OCI-LY1 (cell line): ENCODE results near the gene LIPM.

Source experiments
- H2AFZ ChIP-seq: fragments of 200-600 bp; sonication (generic), shearing (Covaris generic); 2 replicates; pipeline ENCODE4 v1.6.0; 2014; ENCODE audit warnings: antibody characterized with exemption, mild to moderate bottlenecking, low read length
- H3F3A ChIP-seq: fragments of 200-600 bp; sonication (generic), shearing (Covaris generic); 2 replicates; pipeline ENCODE4 v1.6.0; 2014; ENCODE audit warnings: mild to moderate bottlenecking, antibody characterized with exemption, low read length, moderate library complexity; ENCODE audit not compliant: insufficient read depth
- H3K27ac ChIP-seq: fragments of 200-600 bp; sonication (generic); 2 replicates; pipeline ENCODE4 v1.5.1; 2014; ENCODE audit warnings: low read length, mixed run types, mild to moderate bottlenecking, low read depth; ENCODE audit not compliant: poor library complexity, severe bottlenecking
- H3K27me3 ChIP-seq: fragments of 200-600 bp; sonication (generic); 2 replicates; pipeline ENCODE4 v1.6.0; 2014; ENCODE audit warnings: antibody characterized with exemption, mild to moderate bottlenecking, low read length, moderate library complexity; ENCODE audit not compliant: insufficient read depth
- H3K36me3 ChIP-seq: fragments of 200-600 bp; sonication (generic); 2 replicates; pipeline ENCODE4 v1.6.1; 2014; ENCODE audit warnings: mild to moderate bottlenecking, antibody characterized with exemption, low read length, moderate library complexity, mixed read lengths; ENCODE audit not compliant: insufficient read depth
- H3K4me1 ChIP-seq: fragments of 200-600 bp; sonication (generic); 2 replicates; pipeline ENCODE4 v1.5.1; 2014; ENCODE audit warnings: mild to moderate bottlenecking, low read length, moderate library complexity; ENCODE audit not compliant: insufficient read depth, severe bottlenecking
- H3K4me2 ChIP-seq: fragments of 200-600 bp; sonication (generic), shearing (Covaris generic); 2 replicates; pipeline ENCODE4 v1.6.1; 2014; ENCODE audit warnings: low read length
- H3K4me3 ChIP-seq: fragments of 200-600 bp; sonication (generic); 2 replicates; pipeline ENCODE4 v1.5.1; 2014; ENCODE audit warnings: low read length, low read depth, mild to moderate bottlenecking, mixed read lengths; ENCODE audit not compliant: poor library complexity, severe bottlenecking
- H3K79me2 ChIP-seq: fragments of 200-600 bp; shearing (Covaris generic); 2 replicates; pipeline ENCODE4 v1.6.1; 2016; ENCODE audit warnings: mixed run types, low read length, mixed read lengths; ENCODE audit not compliant: insufficient read depth
- H3K9ac ChIP-seq: fragments of 200-600 bp; sonication (generic), shearing (Covaris generic); 2 replicates; pipeline ENCODE4 v1.6.1; 2014; ENCODE audit warnings: mild to moderate bottlenecking, low read length, mixed read lengths
- H3K9me2 ChIP-seq: fragments of 200-600 bp; sonication (generic), shearing (Covaris generic); 2 replicates; pipeline ENCODE4 v1.6.1; 2014; ENCODE audit warnings: low read depth, mild to moderate bottlenecking, low read length, mixed read lengths
- H3K9me3 ChIP-seq: fragments of 200-600 bp; shearing (Covaris generic); 2 replicates; pipeline ENCODE4 v1.6.1; 2014; ENCODE audit warnings: low read length, mixed read lengths
- H4K20me1 ChIP-seq: fragments of 200-600 bp; sonication (generic), shearing (Covaris generic); 2 replicates; pipeline ENCODE4 v1.6.0; 2016; ENCODE audit warnings: mild to moderate bottlenecking, low read length; ENCODE audit not compliant: insufficient read depth
- EZH2 ChIP-seq: fragments of 200-600 bp; sonication (generic), shearing (Covaris generic); IDR thresholded peaks from 2 replicates; pipeline ENCODE4 v1.8.0; 2017; ENCODE audit warnings: borderline replicate concordance, mixed run types, mild to moderate bottlenecking, antibody characterized with exemption, low read length, moderate library complexity, mixed read lengths
- TF ChIP-seq, protein P1 (sequence below): fragments of 200-600 bp; sonication (generic), shearing (Covaris generic); IDR thresholded peaks from 2 replicates; pipeline ENCODE4 v1.5.1; 2017; ENCODE audit warnings: mild to moderate bottlenecking, antibody characterized with exemption, low read length, moderate library complexity, mixed read lengths

The LIPM gene, protein sequence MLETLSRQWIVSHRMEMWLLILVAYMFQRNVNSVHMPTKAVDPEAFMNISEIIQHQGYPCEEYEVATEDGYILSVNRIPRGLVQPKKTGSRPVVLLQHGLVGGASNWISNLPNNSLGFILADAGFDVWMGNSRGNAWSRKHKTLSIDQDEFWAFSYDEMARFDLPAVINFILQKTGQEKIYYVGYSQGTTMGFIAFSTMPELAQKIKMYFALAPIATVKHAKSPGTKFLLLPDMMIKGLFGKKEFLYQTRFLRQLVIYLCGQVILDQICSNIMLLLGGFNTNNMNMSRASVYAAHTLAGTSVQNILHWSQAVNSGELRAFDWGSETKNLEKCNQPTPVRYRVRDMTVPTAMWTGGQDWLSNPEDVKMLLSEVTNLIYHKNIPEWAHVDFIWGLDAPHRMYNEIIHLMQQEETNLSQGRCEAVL

GRCh38 chr10:88802523-88803285, at the start of gene LIPM:
TSS of gene LIPM (plus strand) at chr10:88802730. CDS start at chr10:88802897, 167 bp downstream.
- no peak within 1 kb of the TSS for H2AFZ ChIP-seq
- H3K9ac ChIP-seq = no peak within 1 kb of the TSS
- H3K27ac ChIP-seq = no peak within 1 kb of the TSS
- no peaks in the 10 kb centered on the region for H3K9me3 ChIP-seq
- no peaks in the 10 kb centered on the region for H3K79me2 ChIP-seq
- H3K4me2 ChIP-seq = no peak within 1 kb of the TSS
- H3K9me2 ChIP-seq = no peaks in the 10 kb centered on the region
- no peak within 1 kb of the TSS for H3K4me3 ChIP-seq
- H4K20me1 ChIP-seq = no peaks in the 10 kb centered on the region
- no peaks in the 10 kb centered on the region for H3K36me3 ChIP-seq
- TF ChIP-seq, protein P1, sequence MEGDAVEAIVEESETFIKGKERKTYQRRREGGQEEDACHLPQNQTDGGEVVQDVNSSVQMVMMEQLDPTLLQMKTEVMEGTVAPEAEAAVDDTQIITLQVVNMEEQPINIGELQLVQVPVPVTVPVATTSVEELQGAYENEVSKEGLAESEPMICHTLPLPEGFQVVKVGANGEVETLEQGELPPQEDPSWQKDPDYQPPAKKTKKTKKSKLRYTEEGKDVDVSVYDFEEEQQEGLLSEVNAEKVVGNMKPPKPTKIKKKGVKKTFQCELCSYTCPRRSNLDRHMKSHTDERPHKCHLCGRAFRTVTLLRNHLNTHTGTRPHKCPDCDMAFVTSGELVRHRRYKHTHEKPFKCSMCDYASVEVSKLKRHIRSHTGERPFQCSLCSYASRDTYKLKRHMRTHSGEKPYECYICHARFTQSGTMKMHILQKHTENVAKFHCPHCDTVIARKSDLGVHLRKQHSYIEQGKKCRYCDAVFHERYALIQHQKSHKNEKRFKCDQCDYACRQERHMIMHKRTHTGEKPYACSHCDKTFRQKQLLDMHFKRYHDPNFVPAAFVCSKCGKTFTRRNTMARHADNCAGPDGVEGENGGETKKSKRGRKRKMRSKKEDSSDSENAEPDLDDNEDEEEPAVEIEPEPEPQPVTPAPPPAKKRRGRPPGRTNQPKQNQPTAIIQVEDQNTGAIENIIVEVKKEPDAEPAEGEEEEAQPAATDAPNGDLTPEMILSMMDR = no peak
- no peak for TF ChIP-seq EZH2
- H3F3A ChIP-seq = no peaks in the 10 kb centered on the region
- no peaks in the 10 kb centered on the region for H3K27me3 ChIP-seq
- no peaks in the 10 kb centered on the region for H3K4me1 ChIP-seq

DNA sequence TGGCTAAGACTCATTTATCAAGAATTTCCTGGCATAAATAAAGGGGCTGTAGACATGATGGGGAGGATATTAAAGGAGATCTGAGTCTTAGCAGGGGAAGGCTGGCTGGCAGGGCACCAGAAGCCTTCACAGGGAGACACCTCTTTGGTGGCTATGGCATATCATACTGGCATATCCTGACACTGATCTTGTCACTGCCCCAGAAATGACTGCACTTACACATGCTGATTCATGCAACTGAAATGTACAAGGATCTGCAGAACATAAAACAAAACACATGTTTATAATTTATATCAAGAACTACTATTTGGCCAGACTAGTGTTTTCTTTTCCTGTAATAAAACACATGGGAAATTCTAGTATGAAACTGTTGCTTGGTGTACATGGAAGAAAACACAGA, 48.2 kb upstream of the LIPM start:
- Histone ChIP-seq H3K27ac (no peak overlapping the region), H3K4me3 (no peak overlapping the region), H4K20me1 (no peaks in the 10 kb centered on the region), H3K4me2 (no peak overlapping the region), H3K79me2 (no peaks in the 10 kb centered on the region), H3K36me3 (no peaks in the 10 kb centered on the region), H2AFZ (no peak overlapping the region), H3K9me3 (no peaks in the 10 kb centered on the region), H3K27me3 (no peaks in the 10 kb centered on the region), H3F3A (no peaks in the 10 kb centered on the region), H3K4me1 (no peaks in the 10 kb centered on the region), H3K9me2 (no peaks in the 10 kb centered on the region), H3K9ac (no peak overlapping the region)
- TF ChIP-seq EZH2 = no peak
- TF ChIP-seq, protein P1 = no peak

GRCh38 chr10:88755753-88756152, 46.8 kb upstream of the LIPM start:
- Histone ChIP-seq H3F3A (no peaks in the 10 kb centered on the region), H2AFZ (no peak overlapping the region), H3K9me3 (no peaks in the 10 kb centered on the region), H4K20me1 (no peaks in the 10 kb centered on the region), H3K27me3 (no peaks in the 10 kb centered on the region), H3K36me3 (no peaks in the 10 kb centered on the region), H3K4me2 (no peak overlapping the region), H3K79me2 (no peaks in the 10 kb centered on the region), H3K4me1 (no peaks in the 10 kb centered on the region), H3K27ac (no peak overlapping the region), H3K9me2 (no peaks in the 10 kb centered on the region), H3K9ac (no peak overlapping the region), H3K4me3 (no peak overlapping the region)
- TF ChIP-seq, protein P1 = no peak
